NOMO-1 treated with DMSO at 0.1 percent for 48 hours (cell line): Measurements from ENCODE around the gene TAF11.
A peak's percentile ranks its signal among the peaks of the same experiment; 100 is the strongest.
"Not testable (repeated sequence)": the region's sequence is repeated elsewhere in the genome, so short reads cannot be mapped to it uniquely, and the experiment has no call there.

Experiments
- DNase-seq: peaks from one replicate; lab custom pipeline; 2025; ENCODE audit not compliant: unreplicated experiment; lab: John Stamatoyannopoulos, UW

TAF11 gene, protein sequence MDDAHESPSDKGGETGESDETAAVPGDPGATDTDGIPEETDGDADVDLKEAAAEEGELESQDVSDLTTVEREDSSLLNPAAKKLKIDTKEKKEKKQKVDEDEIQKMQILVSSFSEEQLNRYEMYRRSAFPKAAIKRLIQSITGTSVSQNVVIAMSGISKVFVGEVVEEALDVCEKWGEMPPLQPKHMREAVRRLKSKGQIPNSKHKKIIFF

DNA sequence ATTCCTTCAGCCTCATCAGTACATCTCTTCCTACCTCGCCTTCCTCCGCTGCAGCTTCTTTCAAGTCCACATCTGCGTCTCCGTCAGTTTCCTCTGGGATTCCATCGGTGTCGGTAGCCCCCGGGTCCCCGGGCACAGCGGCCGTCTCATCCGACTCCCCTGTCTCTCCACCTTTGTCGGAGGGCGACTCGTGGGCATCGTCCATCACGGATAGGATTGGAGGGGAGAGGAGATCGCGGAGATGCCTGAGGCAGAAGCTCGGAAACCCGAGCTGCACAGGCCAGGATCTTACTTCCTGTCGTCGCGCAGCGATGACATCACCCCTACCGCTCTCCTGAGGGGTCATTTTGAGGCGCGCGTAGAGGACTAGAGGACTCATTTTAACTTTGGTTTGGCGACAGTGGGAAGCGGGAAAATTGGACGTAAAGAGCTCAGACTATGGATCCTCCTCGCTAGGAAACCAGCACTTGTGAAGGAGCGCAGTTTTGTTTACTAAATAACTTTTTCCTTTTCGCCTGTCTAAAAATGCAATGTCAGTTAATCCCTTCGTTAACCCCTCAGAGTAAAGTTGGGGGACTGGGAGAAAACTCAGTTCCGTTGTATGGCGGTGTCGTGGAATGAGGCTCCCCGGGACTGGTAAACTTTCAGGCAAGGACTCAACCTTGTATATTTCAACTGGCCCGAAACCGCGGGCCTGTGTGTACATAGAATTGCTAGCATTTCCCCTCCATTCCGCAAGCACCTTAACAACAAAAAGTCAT, at the start of gene TAF11:
TAF11 (minus strand) TSS at position 290 of the 761 bp plus-strand sequence; CDS start at position 205, 85 bp downstream.
- peak; percentile 89 for DNase-seq

DNA sequence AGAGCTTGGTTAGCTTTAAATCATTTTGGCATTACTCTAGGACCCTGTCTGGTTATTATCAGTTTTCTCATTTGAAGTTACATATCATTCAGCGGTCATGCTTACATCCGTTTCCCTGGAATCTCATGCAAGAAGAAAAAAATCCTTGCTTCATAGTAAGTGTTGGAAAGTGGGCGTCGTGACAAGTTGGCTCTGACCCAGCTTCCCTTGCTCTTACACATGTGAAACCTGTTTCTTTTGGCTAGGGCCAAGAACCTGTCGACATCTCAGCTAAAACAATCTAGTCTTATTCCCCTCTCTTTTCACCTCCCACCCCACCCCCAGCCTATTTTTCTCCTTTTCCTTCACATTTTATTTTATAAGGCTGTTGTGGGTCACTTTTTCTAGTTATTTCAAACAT, 46.7 kb upstream of the TAF11 start:
- DNase-seq, result no peak

DNA sequence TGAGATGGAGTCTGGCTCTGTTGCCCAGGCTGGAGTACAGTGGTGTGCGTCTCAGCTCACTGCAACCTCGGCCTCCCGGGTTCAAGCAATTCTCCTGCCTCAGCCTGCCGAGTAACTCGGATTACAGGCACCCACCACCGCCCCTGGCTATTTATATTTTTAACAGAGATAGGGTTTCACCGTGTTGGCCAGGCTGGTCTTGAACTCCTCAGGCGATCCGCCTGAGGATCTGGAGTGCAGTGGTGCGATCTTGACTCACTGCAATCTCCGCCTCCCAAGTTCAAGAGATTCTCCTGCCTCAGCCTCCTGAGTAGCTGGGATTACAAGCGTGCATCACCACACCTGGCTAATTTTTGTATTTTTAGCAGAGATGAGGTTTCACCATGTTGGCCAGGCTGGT, 44.4 kb upstream of the TAF11 start:
- not testable (repeated sequence) for DNase-seq

DNA sequence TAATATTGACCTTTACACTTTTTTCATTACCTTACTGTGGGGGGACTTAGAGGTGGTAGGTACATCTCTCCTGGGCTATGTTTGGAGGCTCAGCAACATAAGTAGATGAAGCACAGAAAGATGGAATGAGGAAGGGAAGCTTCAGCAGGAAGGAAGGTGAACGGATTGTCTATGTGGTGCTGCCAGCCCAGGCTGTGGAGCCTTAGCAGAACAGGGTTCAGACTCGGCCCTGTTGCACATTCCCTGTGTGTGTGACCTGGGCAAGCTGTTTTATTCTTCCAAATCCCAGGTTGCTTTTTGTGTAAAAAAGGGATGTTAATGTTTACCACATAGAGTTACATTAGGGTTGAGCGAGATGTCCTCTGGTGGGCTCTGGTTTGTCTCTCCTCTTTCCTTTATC, 42.4 kb upstream of the TAF11 start:
- DNase-seq, result no peak

DNA sequence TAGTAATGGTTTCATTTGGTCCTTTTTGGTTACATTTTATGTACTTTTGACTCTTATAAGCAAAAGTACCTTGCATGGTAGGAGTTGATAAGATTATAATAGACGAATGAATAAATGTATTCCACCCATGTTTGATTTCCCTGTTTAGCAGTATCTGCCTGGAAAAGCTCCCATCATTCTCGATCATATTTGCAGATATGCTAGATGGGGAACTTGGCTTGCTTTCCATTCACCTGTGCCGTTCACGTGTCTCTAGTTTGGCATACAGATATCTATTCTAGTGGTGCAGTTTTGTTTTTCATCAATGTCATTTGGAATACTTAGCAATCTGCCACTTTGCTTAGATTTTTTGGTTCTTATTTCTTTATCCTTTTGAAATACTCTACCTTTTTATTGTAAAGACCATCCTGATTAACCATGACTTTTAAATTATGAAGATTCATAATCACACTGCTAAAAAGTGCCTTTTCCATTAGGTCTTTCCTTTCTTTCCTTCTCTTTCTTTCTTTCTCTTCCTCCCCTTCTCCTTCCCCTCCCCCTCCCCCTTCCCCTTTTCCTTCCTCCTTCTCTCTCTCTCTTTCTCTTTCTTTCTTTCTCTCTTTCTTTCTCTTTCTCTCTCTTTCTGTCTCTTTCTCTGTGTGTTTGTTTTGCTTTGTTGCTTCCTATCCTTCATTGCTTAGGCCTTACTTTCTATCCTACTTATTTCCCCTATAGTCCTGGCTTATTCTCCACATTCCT, 41.6 kb upstream of the TAF11 start:
- DNase-seq, result no peak

DNA sequence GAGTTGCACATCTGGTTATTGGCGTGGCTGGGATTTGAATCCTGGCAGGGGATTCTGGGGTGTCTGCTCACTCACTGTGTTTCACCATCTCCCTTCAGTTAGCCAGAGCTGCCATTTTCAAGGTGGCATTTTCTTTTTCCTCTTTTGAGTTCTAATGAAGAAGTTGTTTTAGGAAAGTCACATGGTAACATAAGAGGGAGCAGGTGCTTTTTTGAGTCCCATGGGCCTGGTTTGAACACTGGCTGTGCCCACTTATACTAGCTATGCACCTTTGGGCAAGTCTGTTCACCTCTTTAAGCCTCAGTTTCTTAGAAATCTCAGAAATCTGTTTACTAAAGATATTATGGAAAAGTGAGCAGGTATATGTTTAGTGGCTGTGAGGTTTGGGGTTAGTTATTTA, 40.9 kb upstream of the TAF11 start:
- no peak for DNase-seq

DNA sequence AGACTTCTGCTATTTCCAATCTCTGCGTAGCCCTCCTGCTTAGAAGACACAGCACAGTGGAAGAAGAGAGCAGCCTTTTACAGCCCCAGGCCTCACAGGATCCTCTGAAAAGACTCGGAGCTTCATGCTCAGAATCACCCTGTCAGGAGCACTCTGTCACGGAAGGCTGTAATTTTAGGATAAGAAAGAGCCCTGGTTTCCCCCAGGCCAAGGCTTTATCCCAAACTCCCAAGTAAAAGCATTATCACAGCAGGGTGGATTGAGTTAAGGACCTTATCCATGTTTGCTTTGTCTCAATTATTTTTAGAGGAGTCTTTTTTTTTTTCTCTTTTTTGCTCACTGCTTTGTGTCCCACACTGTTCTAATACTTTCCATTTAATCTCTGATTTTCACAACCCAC, 40.4 kb upstream of the TAF11 start:
- no peak for DNase-seq

DNA sequence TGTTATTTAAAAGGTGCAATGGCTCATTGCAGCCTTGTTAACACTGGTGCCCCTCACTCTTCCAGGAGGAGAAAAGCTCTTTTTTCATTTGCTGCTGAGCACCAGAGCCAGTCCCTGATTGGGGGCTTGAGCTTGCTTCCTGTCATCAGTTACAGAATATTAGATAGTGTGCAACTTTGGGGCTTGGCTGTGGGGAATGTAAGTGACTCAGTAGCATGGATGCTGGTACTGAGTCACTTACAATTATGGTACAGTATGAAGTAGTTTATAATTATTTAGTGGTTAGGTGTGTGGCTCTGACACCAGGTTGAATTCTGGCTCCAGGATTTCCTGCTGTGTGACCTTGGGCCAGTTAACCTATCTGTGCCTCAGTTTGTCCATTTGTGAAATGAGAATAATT, 38.8 kb upstream of the TAF11 start:
- no peak for DNase-seq

DNA sequence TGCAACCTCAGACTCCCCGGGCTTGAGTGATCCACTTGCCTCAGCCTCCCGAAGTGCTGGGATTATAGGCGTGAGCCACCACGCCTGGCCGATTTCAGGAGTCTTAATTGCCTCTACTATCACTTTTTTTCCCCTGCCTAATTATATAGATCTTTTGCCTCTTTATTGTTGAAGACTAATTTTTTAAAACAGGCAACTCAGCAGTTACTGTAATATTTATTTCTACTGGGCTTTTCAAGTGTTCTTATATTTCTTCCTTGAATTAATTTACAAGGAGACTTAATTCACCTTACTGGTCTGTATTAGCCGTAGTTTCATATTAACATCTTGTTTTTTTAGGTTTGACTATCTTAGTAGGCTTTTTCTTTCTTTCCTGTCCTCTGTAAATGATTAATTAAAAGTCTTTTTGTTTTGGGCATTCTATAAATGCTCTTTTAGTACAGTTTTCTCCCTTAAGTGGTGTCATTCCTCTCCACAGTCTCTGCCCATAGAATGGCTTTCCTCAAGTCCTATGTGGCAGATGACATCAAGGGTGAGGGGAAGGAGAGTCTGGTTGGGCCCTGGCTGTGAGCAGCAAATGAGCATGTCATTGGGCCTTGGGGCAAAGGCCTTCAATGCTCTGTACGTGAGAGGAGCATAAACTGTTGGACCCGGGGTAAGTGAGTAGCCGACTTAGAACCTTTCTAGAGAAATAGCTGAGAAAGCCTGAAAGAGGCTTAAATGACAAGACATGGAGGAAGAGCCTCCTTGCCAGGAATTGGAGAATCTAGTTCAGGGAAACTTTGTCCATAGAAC, 37.2 kb upstream of the TAF11 start:
- no peak for DNase-seq

DNA sequence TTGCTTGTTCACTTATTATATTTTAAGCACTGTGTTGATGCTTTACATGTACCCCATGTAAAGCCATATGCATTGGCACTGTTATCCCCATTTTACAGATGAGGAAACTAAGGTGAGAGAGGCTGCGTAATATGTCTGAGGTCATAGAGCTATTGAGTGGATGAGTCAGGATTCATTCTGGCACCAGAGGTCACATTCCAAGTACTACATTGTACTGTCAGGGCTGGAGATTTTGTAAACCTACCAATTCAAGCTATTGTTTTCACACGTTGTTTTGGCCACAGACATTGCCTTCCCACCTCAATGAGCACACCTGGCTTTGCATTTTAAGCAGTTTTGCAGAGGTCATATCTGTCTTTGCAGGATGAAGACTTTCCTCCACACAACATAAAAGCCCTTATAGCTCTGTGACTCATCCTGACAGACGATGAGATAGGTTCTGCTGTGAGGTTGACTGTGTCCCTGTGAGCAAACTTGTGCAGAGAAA, 34.4 kb upstream of the TAF11 start:
- no peak for DNase-seq

DNA sequence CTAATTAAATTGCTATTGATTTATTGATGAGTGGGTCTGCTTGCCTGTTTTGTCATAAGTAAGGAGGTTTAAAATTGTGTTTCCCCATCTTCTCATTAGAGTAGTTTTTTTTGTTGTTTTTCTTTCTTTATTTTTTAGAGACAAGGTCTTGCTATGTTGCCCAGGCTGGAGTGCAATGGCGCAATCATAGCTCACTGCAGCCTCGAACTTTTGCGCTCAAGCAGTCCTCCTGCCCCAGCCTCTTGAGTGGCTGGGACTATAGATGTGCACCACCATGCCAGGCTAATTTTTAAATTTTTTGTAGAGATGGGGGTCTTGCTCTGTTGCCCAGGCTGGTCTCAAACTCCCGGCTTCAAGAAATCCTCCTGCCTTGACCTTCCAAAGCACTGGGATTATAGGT, 32.3 kb upstream of the TAF11 start:
- DNase-seq, result no peak

DNA sequence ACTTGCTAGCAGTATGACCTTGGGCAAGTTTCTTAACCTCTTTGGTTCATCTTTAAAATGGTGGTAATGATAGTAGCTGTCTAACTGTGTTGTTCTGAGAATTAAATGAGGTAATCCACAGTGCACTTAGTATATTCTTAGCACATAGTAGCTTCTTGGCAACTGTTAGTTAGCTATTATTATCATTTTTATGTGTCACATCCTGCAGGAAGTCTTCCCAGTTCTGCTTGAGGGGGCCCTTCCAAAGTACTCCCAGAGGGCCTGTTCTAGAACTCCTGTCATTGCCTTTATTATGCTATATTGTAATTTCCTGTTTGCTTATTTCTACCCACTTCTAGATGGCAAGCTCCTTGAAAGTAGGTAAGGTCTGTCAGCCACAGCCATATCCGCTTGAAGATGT, 31.8 kb upstream of the TAF11 start:
- no peak for DNase-seq

DNA sequence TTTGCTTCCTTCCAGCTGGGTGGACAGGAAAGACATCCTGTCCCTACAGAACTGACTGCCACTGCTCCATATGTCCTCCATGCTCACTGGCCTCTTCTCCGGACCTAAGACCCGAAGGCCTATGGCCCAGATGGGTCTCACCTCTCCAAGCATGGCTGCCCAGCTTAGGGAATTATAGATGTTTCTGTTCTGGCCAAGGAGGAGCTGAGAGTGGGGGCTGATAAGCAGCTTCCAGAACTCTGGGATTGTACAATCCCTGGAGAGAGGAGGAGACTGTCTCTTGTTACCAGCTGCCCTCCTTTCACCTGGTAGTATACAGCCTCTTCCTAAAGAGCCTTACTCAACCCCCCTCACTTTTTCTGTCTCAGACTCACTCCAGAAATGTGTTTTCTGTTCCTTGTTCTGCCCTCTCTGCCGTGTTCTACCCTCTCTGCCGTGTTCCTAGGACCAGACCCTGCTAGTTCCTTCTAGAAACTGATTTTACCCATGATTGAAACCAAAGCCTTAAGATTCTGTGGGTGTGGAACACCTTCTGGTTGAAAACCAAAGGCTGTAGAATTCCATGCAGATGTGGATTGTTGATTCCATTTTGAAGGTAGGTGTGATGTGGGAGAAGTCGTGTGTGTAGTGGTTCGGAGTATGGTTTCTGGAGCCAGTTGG, 29.9 kb upstream of the TAF11 start:
- DNase-seq, result no peak

DNA sequence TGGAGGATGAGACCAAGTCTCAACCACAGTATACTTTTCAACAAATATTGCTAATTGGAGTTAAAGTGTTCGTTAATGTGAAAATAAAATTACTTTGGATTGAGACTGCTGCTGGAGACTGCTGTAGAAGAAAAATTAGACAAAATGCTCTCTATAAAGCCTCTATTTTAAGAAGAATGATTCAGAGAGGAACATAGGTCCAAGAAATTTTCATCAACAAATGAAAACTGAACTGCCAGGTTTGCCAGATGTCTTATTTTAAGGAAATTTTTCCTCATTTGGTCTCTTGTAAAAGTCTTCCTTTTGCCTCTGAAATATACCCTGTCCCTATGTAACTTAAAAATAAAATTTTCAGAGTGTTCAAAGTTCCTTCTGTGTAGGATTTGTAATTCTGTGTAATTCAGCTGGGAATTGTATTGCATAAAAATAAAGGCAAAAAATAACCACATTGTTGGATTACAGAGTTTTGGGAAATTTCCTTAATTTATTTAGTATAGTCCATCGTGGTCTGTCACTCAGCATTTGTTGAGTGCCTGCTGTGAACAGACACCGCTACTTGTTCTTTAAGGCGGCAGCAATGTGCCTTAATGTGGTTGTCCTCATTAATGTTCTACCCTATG, 28.6 kb upstream of the TAF11 start:
- no peak for DNase-seq

DNA sequence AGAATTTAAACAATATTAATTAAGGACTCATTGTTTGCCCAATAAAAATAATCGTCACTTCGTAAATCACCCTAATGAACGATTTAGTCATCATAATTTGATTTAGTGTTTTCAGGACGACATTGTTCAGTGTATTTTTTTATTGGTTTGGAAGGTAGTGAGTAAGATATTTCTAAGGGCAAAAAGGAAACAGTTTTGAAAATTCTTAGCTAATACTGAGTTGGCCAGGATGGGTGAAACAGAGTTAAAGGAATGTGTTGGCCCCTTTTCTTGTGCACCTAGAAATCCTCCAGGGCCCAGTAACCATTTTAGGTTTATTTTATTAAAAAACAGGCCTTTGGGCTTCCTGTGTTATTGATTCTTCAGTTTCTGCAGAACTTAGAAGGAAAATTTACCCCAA, 26.5 kb upstream of the TAF11 start:
- no peak for DNase-seq

DNA sequence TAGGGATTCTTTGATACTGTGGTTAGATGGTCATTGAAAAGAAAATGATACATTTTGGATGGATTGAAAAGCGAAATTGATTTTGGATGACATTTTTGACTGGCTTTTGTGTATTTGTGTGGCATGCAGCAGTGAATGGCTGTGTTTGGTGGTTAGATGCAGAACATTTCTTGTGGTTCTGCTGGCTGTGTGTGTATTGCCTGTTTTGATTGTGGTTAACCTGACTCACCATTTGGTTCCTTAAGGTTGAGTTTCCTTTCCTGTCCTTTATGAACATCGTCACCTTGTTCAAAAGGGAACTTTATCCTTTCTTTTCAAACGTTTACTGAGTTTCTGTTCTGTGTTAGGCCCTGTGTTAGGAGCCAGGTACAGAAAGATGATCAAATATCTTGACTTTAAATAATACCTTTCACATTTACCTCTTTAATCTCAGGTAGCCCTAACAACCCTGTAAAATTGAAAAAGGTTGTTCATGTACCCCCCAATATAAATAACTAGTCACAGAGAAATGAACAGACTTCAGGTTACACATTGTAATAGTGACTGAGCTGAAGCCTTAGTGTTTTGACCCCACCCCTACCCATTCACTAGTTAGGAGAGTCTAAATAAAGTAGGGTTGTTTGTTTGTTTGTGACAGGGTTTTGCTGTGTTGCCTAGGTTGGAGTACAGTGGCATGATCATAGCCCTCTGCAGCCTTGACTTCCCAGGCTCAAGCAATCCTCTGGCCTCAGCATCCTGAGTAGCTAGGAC, 25.0 kb upstream of the TAF11 start:
- DNase-seq, result peak; percentile 65

DNA sequence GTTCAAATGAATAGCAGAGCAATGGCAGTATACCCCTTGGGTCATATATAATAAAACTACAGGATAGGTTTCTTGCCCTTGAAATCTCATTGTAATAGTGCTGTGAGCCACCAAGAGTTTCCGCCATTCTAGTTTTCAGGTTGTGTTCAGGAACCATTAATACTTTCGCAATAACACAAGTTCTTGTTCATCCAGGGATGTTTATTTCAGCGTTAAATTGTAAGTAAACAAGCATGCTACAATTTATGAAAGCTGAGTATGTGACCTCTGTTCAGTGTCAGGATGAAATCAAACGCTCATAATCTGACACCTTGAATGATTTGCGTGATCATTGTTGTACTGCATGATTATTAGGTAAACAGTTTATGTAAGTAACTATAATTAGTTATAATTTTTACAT, 24.0 kb upstream of the TAF11 start:
- no peak for DNase-seq

DNA sequence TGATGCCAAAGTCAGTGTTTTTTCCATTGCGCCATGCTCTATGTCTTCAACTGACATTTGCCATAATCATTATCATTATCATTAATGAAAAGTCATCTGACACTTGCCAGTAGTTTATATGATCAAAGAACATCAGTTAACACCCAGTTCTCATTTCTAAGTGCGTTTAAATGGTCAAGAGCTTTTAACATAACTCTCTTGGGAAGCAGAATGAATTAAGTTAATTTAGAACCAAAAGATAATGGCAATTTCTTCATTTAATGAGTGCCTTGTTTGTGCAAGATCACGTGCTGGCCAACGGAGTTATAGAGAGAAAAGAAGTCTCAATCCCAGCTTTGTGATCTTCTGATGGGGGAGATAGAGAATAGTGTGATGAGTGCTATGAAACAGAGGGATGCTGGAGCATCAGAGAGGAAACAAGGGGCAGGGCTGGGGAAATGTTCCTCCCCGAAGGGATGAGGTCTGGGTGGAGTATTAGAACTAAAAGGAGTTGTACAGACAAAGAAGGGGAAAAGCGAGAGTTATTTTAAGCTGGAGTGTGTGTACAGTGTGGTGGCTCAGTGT, 21.6 kb upstream of the TAF11 start:
- DNase-seq, result no peak

DNA sequence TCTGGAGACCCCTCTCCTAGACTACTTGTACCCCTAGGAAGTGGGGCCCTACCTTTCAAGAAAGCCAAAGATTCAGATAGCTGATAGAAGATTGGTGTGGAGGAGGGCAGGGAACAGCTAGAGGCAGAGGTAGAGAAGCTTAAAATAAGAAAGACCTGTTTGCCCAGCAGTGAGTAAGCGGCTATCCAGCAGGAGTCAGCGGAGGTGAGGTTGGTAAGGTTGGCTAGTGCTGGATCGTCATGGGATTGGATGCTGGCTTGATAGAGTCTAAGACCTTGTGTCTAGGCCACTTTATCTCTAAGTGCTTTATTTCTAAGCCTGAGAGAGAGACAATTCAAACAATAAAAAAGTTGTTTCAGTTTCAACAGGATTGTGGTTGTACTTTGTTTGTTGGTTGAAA, 20.4 kb upstream of the TAF11 start:
- DNase-seq, result no peak
